Liver (tissue), 3 donors: ENCODE results near the gene PIAS4.
A peak's percentile ranks its signal among the peaks of the same experiment; 100 is the strongest.

Experiments
- GABPA ChIP-seq, 2 donors: IDR thresholded peaks in 1 of 2; conservative IDR thresholded peaks in 1 of 2; 2 replicates each; pipeline ENCODE4 v1.6.1; 2016; ENCODE audit warnings: antibody characterized with exemption in 2 of 2, mild to moderate bottlenecking in 1 of 2, moderate library complexity in 1 of 2
- JUND ChIP-seq, 2 donors: IDR thresholded peaks; 2 replicates each; pipeline ENCODE4 v1.6.1; 2016; ENCODE audit warnings: antibody characterized with exemption in 2 of 2
- SP1 ChIP-seq: IDR thresholded peaks from 2 replicates; pipeline ENCODE4 v1.6.1; 2018; ENCODE audit warnings: antibody characterized with exemption, mild to moderate bottlenecking
- TAF1 ChIP-seq: conservative IDR thresholded peaks from 2 replicates; pipeline ENCODE4 v1.6.1; 2016; ENCODE audit warnings: antibody characterized with exemption, mild to moderate bottlenecking
- YY1 ChIP-seq: IDR thresholded peaks from 2 replicates; pipeline ENCODE4 v1.6.1; 2016; ENCODE audit warnings: antibody characterized with exemption, mild to moderate bottlenecking
- TF ChIP-seq, protein P1 (sequence below): fragments of 150-350 bp; IDR thresholded peaks from 2 replicates; pipeline ENCODE4 v1.5.1; 2017; ENCODE audit warnings: improper control_type of control experiment, low read depth, low read length; ENCODE audit not compliant: missing input control
- TF ChIP-seq, protein P2 (sequence below): IDR thresholded peaks from 2 replicates; pipeline ENCODE4 v1.6.1; 2016; ENCODE audit warnings: antibody characterized with exemption
- TF ChIP-seq, protein P3 (sequence below): IDR thresholded peaks from 2 replicates; pipeline ENCODE4 v1.6.1; 2016; ENCODE audit warnings: antibody characterized with exemption, mild to moderate bottlenecking
- donor health status: healthy.
- donor health status: healthy.

DNA sequence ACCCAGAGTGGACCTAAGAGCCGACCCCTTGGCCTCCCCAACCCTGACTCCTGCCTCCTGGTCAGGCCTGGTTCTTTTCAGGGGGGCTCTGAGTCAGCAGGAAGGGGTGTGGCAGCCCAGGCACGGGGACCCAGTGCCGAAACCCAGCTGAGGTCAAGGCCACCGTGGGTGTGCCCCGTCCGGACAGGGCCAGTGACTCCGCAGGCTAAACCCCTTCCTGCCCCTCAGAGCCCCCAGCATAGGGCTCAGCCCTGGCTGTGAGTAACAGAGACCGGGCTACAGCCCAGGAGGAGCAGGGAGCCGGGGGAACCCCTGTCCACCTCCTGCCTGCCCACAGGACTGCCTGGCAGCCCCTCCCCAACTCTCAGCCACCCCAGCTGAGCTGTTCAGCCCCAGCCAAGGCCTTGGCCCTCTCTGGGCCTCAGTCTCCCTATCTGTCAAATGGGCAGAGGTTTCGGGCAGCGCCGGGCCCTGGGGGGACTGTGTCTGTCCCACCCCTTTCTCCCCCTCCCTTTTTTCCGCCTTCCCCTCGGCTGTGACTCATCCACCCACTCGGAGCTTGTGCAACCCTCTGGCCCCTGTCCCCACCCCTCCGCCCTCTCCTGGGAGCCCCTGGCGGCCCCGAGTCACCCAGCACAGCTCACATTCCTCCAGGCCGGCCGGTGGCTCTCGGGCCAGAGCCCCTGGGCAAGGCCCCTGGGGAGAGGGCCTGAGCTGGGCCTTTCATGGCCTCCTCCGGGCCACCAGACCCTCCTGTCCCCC is 50.6 kb downstream of the PIAS4 start:
- TF ChIP-seq YY1 (peak; percentile 22), TAF1 (no peak), GABPA (IDR thresholded peaks at IDR 0.05 in 1 of 2, conservative IDR thresholded peaks at IDR 0.05 in 1 of 2) (no peak), JUND (IDR thresholded peaks at IDR 0.05) (peak; percentile 92 to 95), SP1 (peak; percentile 16)
- TF ChIP-seq, protein P1, sequence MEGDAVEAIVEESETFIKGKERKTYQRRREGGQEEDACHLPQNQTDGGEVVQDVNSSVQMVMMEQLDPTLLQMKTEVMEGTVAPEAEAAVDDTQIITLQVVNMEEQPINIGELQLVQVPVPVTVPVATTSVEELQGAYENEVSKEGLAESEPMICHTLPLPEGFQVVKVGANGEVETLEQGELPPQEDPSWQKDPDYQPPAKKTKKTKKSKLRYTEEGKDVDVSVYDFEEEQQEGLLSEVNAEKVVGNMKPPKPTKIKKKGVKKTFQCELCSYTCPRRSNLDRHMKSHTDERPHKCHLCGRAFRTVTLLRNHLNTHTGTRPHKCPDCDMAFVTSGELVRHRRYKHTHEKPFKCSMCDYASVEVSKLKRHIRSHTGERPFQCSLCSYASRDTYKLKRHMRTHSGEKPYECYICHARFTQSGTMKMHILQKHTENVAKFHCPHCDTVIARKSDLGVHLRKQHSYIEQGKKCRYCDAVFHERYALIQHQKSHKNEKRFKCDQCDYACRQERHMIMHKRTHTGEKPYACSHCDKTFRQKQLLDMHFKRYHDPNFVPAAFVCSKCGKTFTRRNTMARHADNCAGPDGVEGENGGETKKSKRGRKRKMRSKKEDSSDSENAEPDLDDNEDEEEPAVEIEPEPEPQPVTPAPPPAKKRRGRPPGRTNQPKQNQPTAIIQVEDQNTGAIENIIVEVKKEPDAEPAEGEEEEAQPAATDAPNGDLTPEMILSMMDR: peak; percentile 8
- TF ChIP-seq, protein P2, sequence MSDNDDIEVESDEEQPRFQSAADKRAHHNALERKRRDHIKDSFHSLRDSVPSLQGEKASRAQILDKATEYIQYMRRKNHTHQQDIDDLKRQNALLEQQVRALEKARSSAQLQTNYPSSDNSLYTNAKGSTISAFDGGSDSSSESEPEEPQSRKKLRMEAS: no peak
- TF ChIP-seq, protein P3, sequence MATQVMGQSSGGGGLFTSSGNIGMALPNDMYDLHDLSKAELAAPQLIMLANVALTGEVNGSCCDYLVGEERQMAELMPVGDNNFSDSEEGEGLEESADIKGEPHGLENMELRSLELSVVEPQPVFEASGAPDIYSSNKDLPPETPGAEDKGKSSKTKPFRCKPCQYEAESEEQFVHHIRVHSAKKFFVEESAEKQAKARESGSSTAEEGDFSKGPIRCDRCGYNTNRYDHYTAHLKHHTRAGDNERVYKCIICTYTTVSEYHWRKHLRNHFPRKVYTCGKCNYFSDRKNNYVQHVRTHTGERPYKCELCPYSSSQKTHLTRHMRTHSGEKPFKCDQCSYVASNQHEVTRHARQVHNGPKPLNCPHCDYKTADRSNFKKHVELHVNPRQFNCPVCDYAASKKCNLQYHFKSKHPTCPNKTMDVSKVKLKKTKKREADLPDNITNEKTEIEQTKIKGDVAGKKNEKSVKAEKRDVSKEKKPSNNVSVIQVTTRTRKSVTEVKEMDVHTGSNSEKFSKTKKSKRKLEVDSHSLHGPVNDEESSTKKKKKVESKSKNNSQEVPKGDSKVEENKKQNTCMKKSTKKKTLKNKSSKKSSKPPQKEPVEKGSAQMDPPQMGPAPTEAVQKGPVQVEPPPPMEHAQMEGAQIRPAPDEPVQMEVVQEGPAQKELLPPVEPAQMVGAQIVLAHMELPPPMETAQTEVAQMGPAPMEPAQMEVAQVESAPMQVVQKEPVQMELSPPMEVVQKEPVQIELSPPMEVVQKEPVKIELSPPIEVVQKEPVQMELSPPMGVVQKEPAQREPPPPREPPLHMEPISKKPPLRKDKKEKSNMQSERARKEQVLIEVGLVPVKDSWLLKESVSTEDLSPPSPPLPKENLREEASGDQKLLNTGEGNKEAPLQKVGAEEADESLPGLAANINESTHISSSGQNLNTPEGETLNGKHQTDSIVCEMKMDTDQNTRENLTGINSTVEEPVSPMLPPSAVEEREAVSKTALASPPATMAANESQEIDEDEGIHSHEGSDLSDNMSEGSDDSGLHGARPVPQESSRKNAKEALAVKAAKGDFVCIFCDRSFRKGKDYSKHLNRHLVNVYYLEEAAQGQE: peak; percentile 21
